HCT116 (cell line): ENCODE measurements around the gene VPS35L. TPM values are rescaled to one million over a fixed set of nuclear protein-coding genes. Genes with fewer than 3 reads are reported as not detected.

Experiments used
- ATAC-seq: fragments of 200-7000 bp; cut with Tn5 transposase; 2 replicates; pipeline ENCODE4 v1.9.1; 2020; ENCODE audit warnings: mild to moderate bottlenecking, moderate library complexity
- BruUV-seq: library from RNA; stranded (reverse); fragments of 400-500 nt; replicated peaks from 2 replicates; lab custom pipeline; 2021; lab: Mats Ljungman, UMichigan
- CTCF ChIA-PET: fragments of 300-600 bp; sonication (Branson Sonifier 250); formaldehyde crosslinking; loops from one replicate; lab custom pipeline; 2021; ENCODE audit warnings: antibody characterized with exemption; lab: Charles Lee
- POLR2A ChIA-PET: fragments of 300-600, 350-600 bp; sonication (Branson Sonifier 250); formaldehyde crosslinking; loops from one replicate; lab custom pipeline; 2021; ENCODE audit warnings: antibody characterized with exemption; lab: Charles Lee
- RAD21 ChIA-PET, 2 experiments: fragments of 300-600 bp; sonication (Branson Sonifier 250); formaldehyde crosslinking; loops; one replicate each; lab custom pipeline; 2023; ENCODE audit warnings: low total read pairs in 2 of 2; ENCODE audit not compliant: uncharacterized antibody in 2 of 2, unreplicated experiment in 2 of 2, low non-redundant PET in 1 of 2; lab: Charles Lee
- DNase-seq: peaks from one replicate; pipeline ENCODE4 v3.0.0-alpha.2; 2010; ENCODE audit warnings: low read depth, low spot score
- H2AFZ ChIP-seq: fragments of 200-600 bp; shearing (Covaris generic), sonication (generic); 2 replicates; pipeline ENCODE4 v1.6.1; 2017; ENCODE audit warnings: low read depth, mixed run types, mixed read lengths, antibody characterized with exemption, low read length; ENCODE audit not compliant: poor library complexity, severe bottlenecking
- H3K27ac ChIP-seq: 2 replicates; pipeline ENCODE4 v1.5.1; 2012; ENCODE audit warnings: low read depth, low read length
- H3K27me3 ChIP-seq: fragments of 200-600 bp; sonication (generic); 2 replicates; pipeline ENCODE4 v1.6.1; 2016; ENCODE audit warnings: mixed run types, low read length, mixed read lengths; ENCODE audit not compliant: insufficient read depth
- H3K36me3 ChIP-seq, 2 experiments: fragments of 200-500 bp in 1 of 2; fragments of 200-600 bp in 1 of 2; sonication (Bioruptor generic) in 1 of 2; sonication (generic) in 1 of 2; 2 replicates each; pipeline versions ENCODE4 v1.5.1 to v1.6.1; 2014 to 2016; ENCODE audit warnings: low read length in 2 of 2, inconsistent platforms in 1 of 2, mixed read lengths in 1 of 2, mixed run types in 1 of 2; ENCODE audit not compliant: insufficient read depth in 2 of 2, control insufficient read depth in 1 of 2
- H3K4me1 ChIP-seq, 2 experiments: fragments of 200-600 bp in 1 of 2; sonication (generic) in 1 of 2; 2 replicates each; pipeline versions ENCODE4 v1.5.1 to v1.6.1; 2012 to 2017; ENCODE audit warnings: low read length in 2 of 2, inconsistent platforms in 1 of 2, mild to moderate bottlenecking in 1 of 2, mixed read lengths in 1 of 2, mixed run types in 1 of 2, moderate library complexity in 1 of 2; ENCODE audit not compliant: insufficient read depth in 2 of 2, control insufficient read depth in 1 of 2
- H3K4me2 ChIP-seq: fragments of 200-600 bp; sonication (generic); 2 replicates; pipeline ENCODE4 v1.6.1; 2017; ENCODE audit warnings: mixed run types, low read length, mixed read lengths
- H3K4me3 ChIP-seq, 2 experiments: fragments of 200-600 bp in 1 of 2; sonication (generic) in 1 of 2; replicated peaks in 1 of 2; 2 replicates each; pipeline ENCODE4 v1.5.1; 2011 to 2016; ENCODE audit warnings: low read length in 2 of 2, control low read depth in 1 of 2, low read depth in 1 of 2, mild to moderate bottlenecking in 1 of 2, mixed read lengths in 1 of 2, mixed run types in 1 of 2
- H3K79me2 ChIP-seq: fragments of 200-600 bp; sonication (generic); 2 replicates; pipeline ENCODE4 v1.6.1; 2017; ENCODE audit warnings: mild to moderate bottlenecking, mixed run types, low read length, moderate library complexity, mixed read lengths; ENCODE audit not compliant: insufficient read depth
- H3K9ac ChIP-seq: fragments of 200-600 bp; sonication (generic); 2 replicates; pipeline ENCODE4 v1.6.1; 2016; ENCODE audit warnings: low read length, mixed read lengths
- H3K9me2 ChIP-seq: fragments of 200-600 bp; sonication (generic), shearing (Covaris generic); 2 replicates; pipeline ENCODE4 v1.6.1; 2017; ENCODE audit warnings: mixed run types, mild to moderate bottlenecking, moderate library complexity; ENCODE audit not compliant: insufficient read depth
- H3K9me3 ChIP-seq, 2 experiments: fragments of 200-500 bp in 1 of 2; fragments of 200-600 bp in 1 of 2; sonication (Bioruptor generic) in 1 of 2; sonication (generic) in 1 of 2; 2 replicates each; pipeline ENCODE4 v1.6.1; 2014 to 2017; ENCODE audit warnings: low read length in 2 of 2, mixed read lengths in 2 of 2, inconsistent platforms in 1 of 2, low read depth in 1 of 2, mild to moderate bottlenecking in 1 of 2, mixed run types in 1 of 2, moderate library complexity in 1 of 2; ENCODE audit not compliant: control insufficient read depth in 1 of 2, insufficient read depth in 1 of 2
- H4K20me1 ChIP-seq: fragments of 200-600 bp; sonication (generic), shearing (Covaris generic); 2 replicates; pipeline ENCODE4 v1.6.1; 2017; ENCODE audit warnings: mixed run types, mild to moderate bottlenecking, moderate library complexity; ENCODE audit not compliant: insufficient read depth
- ATF3 ChIP-seq: IDR thresholded peaks from 2 replicates; pipeline ENCODE4 v1.6.1; 2012
- CTCF ChIP-seq, 3 experiments: fragments of 200-600 bp in 1 of 3; sonication (generic) in 1 of 3; IDR thresholded peaks in 2 of 3; conservative IDR thresholded peaks in 1 of 3; 2 replicates each; pipeline ENCODE4 v1.5.1; 2012 to 2017; ENCODE audit warnings: low read depth in 2 of 3, low read length in 2 of 3, antibody characterized with exemption in 1 of 3, borderline replicate concordance in 1 of 3, control low read depth in 1 of 3, mild to moderate bottlenecking in 1 of 3, mixed read lengths in 1 of 3, mixed run types in 1 of 3, moderate library complexity in 1 of 3; ENCODE audit not compliant: insufficient read depth in 1 of 3
- ELF1 ChIP-seq: IDR thresholded peaks from 2 replicates; pipeline ENCODE4 v1.6.1; 2012; ENCODE audit warnings: low read depth, borderline replicate concordance
- EZH2phosphoT487 ChIP-seq: fragments of 200-600 bp; IDR thresholded peaks from 2 replicates; pipeline ENCODE4 v1.6.1; 2018; ENCODE audit warnings: antibody characterized with exemption, borderline replicate concordance
- FOSL1 ChIP-seq: IDR thresholded peaks from 2 replicates; pipeline ENCODE4 v1.6.1; 2012; ENCODE audit warnings: low read depth
- JUND ChIP-seq: IDR thresholded peaks from 2 replicates; pipeline ENCODE4 v1.6.1; 2012
- MAX ChIP-seq: IDR thresholded peaks from 2 replicates; pipeline ENCODE4 v1.6.1; 2012
- POLR2A ChIP-seq: IDR thresholded peaks from 2 replicates; pipeline ENCODE4 v1.7.0; 2011; ENCODE audit warnings: borderline replicate concordance; ENCODE audit not compliant: insufficient read depth, insufficient read length; ENCODE audit errors: extremely low read depth
- REST ChIP-seq: IDR thresholded peaks from 2 replicates; pipeline ENCODE4 v1.6.1; 2012; ENCODE audit warnings: low read depth
- SIN3A ChIP-seq: IDR thresholded peaks from 2 replicates; pipeline ENCODE4 v1.6.1; 2012; ENCODE audit warnings: low read depth
- SP1 ChIP-seq: IDR thresholded peaks from 2 replicates; pipeline ENCODE4 v1.6.1; 2012; ENCODE audit warnings: low read depth
- SRF ChIP-seq: IDR thresholded peaks from 2 replicates; pipeline ENCODE4 v1.6.1; 2012; ENCODE audit warnings: low read depth
- TCF7L2 ChIP-seq: IDR thresholded peaks from 2 replicates; pipeline ENCODE4 v1.7.0; 2011; ENCODE audit warnings: borderline replicate concordance, inconsistent platforms; ENCODE audit not compliant: insufficient read depth, insufficient read length; ENCODE audit errors: extremely low read depth
- intact Hi-C: fragments of 100-400 bp; cut with micrococcal nuclease; formaldehyde crosslinking; loops from 2 replicates; pipeline ENCODE4 v1.10.0; 2022
- total RNA-seq: library from RNA; stranded (reverse); gene quantifications from one replicate; pipeline ENCODE4 v1.2.1, GENCODE V29; 2021; ENCODE audit not compliant: unreplicated experiment

Gene VPS35L
- total RNA-seq, 1 experiment from 2014 or later = 21.4 TPM

GRCh38 chr16:19567560-19567959 is 12.1 kb downstream of the VPS35L start:
- H3K79me2 ChIP-seq = no peaks in the 10 kb centered on the region
- no peaks in the 10 kb centered on the region for H3K9me3 ChIP-seq
- H3K27me3 ChIP-seq = no peaks in the 10 kb centered on the region
- ChIA-PET RAD21 (no interaction called here), CTCF (interaction anchor here (2.7 kb wide), 1 partner anchor 16 kb away, joined by 11 read pairs; no protein-coding TSS in a partner anchor), POLR2A (interaction anchor here (0.7 kb wide), 1 partner anchor 8 kb away, joined by 3 read pairs; no protein-coding TSS in a partner anchor)
- no peak for DNase-seq
- no peak overlapping the region for H3K9ac ChIP-seq
- no peak overlapping the region for H3K4me3 ChIP-seq
- intact Hi-C loops = no loop called here
- no peaks in the 10 kb centered on the region for H3K9me2 ChIP-seq
- H3K4me2 ChIP-seq = no peak overlapping the region
- H2AFZ ChIP-seq = no peak overlapping the region
- no peak overlapping the region for H3K27ac ChIP-seq
- BruUV-seq = no TSS peak
- H3K36me3 ChIP-seq = no peaks in the 10 kb centered on the region
- H4K20me1 ChIP-seq = no peaks in the 10 kb centered on the region
- H3K4me1 ChIP-seq = no peaks in the 10 kb centered on the region
- TF ChIP-seq JUND (no peak), SP1 (no peak), EZH2phosphoT487 (no peak)
- ATAC-seq = no peak

GRCh38 chr16:19573997-19574396 is 18.5 kb downstream of the VPS35L start:
- Histone ChIP-seq H3K36me3 (no peaks in the 10 kb centered on the region), H3K4me3 (no peak overlapping the region), H3K4me2 (no peak overlapping the region), H4K20me1 (no peaks in the 10 kb centered on the region), H3K27me3 (no peaks in the 10 kb centered on the region), H2AFZ (no peak overlapping the region), H3K9ac (no peak overlapping the region), H3K27ac (no peak overlapping the region), H3K4me1 (no peaks in the 10 kb centered on the region), H3K9me2 (no peaks in the 10 kb centered on the region), H3K79me2 (no peaks in the 10 kb centered on the region), H3K9me3 (no peaks in the 10 kb centered on the region)
- BruUV-seq = no TSS peak
- DNase-seq (no peak), ATAC-seq (no peak)
- intact Hi-C loops = no loop called here
- ChIA-PET RAD21 (no interaction called here), CTCF (interaction anchor here (1.9 kb wide), 1 partner anchor 10 kb away, joined by 10 read pairs; no protein-coding TSS in a partner anchor), POLR2A (no interaction called here)
- TF ChIP-seq SP1 (no peak), SIN3A (no peak), FOSL1 (no peak), MAX (no peak), TCF7L2 (no peak), JUND (no peak), CTCF (IDR thresholded peaks at IDR 0.05 in 2 of 3, conservative IDR thresholded peaks at IDR 0.05 in 1 of 3; ENCODE audit: borderline replicate concordance in 1 of 3, insufficient read depth in 1 of 3, low read depth in 2 of 3, low read length in 2 of 3) (no peak), REST (no peak), POLR2A (no peak), ELF1 (no peak), ATF3 (no peak), SRF (no peak)
